GM18520 (cell line): ENCODE data around the gene ENGASE.
"Not testable (repeated sequence)": the region's sequence is repeated elsewhere in the genome, so short reads cannot be mapped to it uniquely, and the experiment has no call there.

Experiments
- ATAC-seq: cut with Tn5 transposase; IDR thresholded peaks from one replicate; pipeline ENCODE4 v1.9.1; 2021; ENCODE audit not compliant: unreplicated experiment

The ENGASE gene

DNA sequence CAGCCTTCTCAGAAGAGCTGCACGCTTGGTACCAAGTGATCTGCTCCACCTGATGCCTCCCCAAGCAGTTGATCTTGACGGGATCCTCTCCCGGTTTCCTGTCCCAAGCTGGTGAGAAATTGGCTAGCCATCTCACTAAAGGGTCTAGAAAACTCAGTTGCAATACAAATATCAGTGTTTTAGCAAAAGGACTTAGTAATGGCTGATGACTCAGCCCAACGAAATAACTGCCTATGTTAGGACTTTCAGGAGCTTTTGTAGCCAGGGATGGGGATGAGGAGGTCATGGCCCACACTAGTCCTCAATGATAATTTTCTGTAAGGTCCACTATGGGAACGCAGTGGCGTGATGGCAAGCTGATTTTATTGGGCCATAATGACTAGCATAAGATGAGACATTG, 23.3 kb upstream of the ENGASE start:
- no peak for ATAC-seq

DNA sequence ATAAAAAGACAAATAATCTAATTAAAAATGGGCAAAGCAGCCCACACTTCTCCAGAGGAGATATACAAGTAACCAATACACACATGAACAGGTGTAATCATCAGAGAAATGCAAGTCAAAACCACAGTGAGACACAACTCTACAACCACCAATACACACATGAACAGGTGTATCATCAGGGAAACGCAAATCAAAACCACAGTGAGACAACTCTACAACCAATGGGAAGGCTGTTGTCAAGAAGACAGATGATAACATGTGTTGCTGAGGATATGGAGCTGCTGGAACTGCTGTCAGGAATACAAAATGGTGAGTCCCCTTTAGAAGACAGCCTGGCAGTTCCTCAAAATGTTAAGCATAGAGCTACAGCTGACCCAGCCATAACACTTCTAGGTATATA, 22.5 kb upstream of the ENGASE start:
- no peak for ATAC-seq

DNA sequence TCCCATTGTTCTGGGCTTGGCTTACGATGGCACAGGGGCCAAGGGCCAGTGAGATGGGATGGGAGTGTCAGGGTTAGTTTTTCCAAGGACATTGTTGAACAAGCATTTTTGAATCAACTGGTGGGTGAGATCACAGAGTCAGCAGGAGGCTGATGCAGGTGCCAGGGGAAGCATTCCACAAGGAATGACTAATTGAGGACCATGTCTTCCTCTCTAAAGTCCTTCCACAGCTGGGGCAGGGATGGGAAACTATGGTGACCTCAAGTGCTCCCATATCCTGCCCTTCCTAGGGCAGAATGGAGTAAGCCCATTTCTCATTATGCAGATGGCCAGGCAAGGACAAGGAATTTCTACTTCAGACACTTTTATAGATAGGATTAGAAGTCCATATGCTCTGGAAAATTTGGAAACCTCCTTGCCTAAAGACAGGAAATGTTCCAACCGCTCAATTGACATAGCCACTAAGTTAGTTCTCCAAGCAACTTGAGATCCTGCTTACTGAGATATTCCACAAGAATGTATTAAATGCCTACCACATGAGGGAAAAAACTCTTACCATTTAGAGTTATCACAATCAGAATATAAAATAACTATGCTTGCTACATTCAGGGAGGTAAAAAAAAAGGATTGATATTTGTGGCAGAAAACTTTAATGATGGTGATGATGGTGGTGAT, 21.2 kb upstream of the ENGASE start:
- no peak for ATAC-seq

DNA sequence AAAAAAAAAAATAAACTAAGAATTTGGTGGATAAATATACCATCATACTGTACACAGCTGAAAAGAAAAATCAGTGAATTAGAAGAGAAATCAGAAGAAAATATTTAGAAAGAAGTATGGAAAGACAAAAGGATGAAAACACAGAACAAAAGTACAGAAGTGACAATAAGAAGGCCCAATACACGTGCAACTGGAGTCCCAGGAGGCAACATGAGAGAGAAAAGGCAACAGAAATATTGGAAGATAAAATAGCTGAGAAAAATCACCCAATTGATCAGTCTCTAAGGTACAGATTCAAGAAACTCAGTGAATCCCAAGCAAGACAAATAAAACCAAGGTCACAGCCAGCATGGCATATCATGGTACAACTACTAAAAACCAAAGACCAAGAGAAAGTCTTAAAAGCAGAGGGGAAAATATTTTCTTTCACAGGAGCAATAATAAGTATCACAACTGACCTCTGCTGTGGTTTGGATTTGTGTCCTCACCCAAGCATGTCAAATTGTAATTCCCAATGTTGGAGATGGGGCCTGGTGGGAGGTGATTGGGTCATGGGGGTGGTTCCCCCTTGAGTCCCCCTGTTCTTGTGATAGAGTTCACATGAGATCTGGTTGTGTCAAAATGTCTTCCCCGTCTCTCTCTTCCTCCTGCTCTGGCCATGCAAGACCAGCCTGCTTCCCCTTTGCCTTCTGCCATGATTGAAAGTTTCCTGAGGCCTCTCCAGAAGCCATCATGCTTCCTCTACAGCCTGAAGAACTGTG, 20.2 kb upstream of the ENGASE start:
- ATAC-seq, result no peak

DNA sequence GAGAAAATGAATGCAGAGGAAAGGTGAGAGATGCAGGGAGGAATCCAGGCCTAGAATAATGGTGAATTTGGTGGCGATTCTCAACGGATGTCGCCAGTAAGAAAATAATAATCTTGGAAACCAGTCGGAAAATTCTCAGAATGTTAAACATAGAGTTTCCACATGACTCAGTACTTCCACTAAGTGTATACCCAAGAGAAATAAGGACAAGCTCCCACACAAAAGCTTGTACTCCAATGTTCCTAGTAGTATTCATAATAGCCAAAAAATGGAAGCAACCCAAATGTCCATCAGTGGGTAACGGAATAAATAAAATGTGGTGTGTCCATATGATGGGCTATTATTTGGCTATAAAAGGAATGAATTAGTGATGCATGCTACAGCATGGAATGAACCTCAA, 19.4 kb upstream of the ENGASE start:
- ATAC-seq, result no peak

DNA sequence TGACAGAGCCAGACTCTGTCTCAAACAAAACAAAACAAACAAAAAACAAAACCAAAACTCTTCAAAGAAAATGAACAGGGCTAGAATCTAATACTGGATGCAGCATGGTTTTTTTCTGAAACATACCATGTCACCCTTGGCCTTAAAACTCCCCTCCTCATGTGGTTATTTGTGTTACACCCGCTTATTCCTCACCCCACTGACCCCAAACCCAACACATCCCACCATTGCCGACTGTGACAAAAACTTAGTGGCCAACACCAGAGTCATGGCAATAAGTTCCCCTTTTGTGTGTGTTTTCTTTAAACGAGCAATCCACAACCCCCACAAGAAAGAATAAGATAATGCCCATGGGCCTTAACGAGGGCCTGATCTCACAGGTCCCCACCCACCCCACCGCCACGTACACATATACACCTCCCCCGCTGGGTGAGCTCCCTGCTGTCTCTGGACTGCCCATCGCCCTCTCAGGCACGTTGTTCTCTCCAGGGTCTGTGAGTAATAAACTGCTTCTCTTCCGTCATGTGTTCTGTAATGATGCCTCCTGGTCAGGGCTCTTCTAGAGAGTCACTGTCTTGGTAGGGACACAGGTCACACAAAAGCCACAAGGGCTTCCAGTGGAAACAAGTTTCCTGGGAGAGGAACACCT, 16.8 kb upstream of the ENGASE start:
- no peak for ATAC-seq

DNA sequence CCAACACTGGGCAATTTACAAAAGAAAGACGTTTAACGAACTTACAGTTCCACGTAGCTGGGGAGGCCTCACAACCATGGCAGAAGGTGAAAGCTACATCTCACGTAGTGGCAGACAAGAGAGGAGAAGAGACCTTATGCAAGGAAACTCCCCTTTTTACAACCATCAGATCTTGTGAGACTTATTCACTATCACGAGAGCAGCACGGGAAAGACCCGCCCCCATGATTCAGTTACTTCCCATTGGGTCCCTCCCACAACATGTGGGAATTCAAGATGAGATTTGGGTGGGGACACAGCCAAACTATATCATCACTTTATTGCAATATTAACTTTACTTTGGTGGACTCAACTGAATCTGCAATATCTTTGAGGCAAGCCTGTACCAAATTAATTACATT, 11.9 kb upstream of the ENGASE start:
- no peak for ATAC-seq

DNA sequence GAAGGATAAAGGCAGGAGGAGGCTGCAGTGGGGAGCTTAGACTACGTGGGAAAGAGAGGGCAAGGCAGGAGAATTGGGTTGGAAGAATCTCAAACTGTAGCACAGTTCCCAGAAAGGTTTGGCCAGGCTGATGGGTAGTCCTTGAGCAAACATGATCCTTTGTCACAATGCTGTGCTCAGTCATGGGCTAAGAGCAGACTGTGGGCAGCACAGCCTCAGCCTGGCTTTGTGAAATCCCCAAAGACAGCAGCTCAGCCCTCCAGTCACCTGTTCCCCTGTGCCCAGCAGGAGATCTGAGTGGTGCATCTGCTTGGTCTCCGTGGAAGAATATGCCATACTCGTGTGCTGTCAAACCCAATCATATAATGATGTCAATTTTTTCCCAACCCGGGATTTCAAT, 10.6 kb upstream of the ENGASE start:
- no peak for ATAC-seq

DNA sequence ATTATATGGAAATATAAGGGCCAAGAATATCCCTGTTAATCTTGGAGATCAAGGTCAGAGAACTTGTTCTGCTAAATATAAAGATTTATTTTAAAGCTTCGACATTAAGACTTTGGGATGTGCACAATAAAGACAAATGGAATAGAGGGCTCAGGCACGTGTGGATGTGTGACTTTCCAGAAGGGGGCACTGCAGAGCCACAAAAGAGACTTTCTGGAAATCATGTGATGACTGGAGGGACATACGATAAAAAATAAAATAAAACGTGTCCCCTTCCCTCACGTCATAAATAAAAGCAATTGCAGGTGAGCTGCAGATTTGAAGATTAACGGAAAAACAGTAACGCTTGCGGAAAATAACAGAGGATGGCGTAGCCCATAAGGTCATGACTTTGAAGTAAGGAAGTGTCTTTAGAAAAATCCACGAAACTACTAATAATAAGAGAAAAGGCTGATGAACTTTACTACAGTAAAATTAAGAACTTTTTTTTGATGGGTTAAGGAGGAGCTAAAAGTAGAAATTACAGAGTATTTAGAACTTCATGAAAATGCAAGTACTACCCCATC, 9.4 kb upstream of the ENGASE start:
- no peak for ATAC-seq

DNA sequence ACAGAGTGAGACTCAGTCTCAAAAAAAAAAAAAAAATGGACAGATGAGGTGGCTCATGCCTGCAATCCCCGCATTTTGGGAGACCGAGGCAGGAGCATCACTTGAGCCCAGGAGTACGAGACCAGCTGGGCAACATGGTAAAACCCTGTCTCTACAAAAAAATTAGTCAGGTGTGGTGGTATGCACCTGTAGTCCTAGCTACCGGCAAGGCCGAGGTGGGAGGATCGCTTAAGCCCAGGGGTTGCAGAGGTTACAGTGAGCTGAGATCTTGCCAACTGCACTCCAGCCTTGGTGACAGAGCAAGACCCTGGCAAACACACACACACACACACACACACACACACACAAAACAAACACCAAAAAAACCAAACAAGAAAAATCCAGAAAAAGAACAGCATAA, 7.7 kb upstream of the ENGASE start:
- ATAC-seq, result no peak

DNA sequence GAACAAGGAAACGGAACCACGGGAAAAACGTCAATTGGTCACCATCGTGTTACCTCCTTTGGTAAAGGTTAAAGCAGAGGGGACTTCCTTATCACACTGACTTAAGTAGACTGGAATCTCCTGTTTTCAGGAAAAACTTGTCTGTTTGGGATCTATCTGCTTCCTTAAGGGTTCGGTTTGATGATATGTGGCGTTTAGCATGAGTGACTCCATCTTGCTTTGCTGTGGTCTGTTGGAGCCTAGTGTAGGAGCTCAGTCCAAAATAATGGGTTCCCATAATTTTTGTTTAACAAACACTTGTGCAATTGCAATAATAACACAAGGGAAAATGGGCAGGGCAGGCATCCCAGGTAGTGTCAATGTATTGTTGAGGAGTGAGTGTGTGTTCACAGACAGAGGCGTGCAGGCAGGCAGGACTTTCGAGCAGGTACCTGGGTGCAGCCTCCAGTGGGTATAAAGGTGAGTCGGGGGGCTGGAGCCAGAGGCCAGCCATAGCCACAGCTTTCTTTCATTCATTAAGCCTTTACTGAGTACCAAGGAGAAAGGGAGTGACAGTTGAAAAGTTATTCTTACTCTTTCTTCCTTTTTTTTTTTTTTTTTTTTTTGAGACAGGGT, 4.3 kb upstream of the ENGASE start:
- no peak for ATAC-seq

DNA sequence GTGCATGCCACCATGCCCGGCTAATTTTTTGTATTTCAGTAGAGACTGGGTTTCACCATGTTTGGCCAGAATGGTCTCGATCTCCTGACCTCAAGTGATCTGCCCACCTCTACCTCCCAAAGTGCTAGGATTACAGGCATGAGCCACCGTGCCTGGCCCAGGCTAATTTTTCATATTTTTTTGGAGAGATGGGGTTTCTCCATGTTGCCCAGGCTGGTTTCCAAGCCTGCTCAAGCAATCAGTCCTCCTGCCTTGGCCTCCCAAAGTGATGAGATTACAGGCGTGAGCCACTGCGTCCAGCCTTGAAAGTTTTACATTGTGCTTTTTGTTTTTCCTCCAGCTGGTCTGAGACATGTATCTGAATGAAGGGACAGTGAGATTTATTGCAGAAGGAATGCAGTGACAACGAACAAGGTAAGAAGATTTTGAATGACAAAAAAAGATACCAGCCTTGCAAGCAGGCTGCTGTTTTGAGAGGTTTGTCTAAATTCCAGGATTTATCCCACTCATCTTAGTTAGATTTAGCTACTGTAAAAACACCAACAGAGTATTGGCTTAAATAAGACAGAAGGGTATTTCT, 3.4 kb upstream of the ENGASE start:
- ATAC-seq, result no peak

DNA sequence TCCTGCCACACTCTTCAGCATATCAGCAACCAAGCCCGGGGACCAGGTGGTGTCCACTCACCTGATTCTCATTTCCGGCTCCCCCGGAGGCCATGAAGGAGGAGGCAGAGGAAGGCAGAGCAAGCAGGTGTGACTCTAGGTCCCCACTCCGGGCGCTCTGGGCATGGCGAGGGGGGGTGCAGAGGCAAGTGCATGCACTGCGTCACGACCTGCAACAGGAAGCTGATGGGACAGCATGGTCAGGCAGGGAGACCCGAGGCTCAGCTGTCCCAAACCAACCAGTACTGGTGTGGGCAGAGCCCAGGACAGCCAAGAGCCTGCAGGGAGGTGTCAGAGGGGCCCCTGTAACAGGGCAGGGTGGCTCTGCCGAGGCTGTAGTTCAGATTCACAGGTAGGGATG, 2.1 kb upstream of the ENGASE start:
- ATAC-seq, result no peak

DNA sequence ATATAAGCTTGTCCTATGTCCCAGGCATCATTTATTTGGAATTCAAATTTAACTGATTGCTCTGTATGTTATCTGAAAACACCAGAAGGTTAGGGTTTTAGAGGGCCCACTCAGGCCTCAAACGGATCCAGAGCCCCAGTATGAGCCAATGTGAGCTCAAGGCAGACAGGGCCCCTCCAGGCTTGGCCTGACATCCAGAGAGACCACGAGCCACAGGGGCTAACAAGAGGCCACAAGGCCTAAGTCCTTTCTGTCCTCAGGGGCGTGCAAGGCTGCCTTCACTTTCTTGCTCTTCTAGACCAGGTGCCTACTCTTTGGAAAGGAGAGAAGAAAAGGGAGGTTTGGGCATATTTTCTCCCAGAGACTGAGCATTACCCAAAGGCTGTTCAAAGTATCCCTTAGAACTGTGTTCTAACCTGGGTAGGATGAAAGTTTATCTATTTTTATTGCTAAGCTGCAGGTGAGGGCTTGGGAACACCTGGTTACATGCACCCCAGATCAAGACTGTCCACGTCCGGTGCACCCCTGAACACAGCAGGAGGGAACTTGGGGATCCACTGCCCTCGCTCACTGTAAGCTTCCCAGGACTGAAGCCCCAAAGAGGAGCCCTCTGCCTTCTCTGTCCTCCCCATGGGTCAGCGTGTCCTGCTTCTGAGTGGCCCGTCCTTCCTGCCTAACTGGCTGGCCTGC, 1.5 kb upstream of the ENGASE start:
- ATAC-seq, result no peak

DNA sequence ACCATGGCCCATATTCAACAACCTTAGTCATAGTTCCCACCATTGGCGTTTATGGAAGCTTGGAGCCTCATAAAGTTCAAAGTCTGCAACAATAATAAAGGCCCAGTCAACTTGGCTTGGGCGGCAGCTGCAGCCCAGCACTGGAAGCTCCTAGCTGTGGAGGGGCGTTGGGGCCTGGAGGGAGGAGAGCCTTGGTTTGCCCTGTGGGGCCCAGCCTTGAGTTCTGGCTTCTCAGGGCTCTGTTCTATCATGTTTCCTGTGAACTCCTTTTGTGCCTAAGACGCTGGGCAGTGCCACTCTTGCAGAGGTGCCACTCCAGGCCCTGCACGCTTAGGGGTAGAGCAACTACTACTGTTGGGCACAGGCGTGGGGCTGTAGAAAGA, 927 bp upstream of the ENGASE start:
- ATAC-seq, result no peak

DNA sequence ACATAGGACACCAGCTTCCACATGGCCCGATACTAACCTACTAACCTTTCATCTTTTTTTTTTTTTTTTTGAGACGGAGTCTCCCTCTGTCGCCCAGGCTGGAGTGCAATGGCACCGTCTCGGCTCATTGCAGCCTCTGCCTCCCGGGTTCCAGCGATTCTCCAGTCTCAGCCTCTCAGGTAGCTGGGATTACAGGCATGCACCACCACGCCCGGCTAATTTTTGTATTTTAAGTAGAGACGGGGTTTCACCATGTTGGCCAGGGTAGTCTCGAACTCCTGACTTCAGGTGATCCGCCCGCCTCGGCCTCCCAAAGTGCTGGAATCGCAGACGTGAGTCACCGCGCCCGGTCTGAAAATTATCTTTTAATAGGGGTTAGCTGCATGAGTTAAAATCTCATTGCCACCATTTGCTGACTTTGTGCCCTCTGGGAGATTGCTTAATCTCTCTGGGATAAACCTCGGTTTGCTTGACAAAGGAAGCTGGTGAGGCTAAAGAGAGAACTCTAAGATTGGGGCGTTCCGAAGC, 439 bp upstream of the ENGASE start:
- not testable (repeated sequence) for ATAC-seq

DNA sequence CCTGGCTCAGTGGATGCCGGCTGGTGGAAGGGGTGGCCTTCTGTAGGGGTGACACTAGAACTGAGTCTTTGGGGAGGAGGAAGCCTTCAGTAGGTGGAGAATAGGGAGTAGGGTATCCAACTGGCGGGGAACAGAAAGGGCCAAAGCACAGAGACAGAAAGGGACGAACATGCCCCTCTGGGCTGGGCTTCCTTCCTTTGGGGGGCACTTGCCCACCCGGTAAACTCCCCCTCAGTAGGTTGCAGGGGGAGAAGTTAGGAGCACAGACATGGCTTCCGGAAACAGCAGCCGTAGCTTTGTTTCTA, 774 bp downstream of the ENGASE start:
- ATAC-seq, result no peak

DNA sequence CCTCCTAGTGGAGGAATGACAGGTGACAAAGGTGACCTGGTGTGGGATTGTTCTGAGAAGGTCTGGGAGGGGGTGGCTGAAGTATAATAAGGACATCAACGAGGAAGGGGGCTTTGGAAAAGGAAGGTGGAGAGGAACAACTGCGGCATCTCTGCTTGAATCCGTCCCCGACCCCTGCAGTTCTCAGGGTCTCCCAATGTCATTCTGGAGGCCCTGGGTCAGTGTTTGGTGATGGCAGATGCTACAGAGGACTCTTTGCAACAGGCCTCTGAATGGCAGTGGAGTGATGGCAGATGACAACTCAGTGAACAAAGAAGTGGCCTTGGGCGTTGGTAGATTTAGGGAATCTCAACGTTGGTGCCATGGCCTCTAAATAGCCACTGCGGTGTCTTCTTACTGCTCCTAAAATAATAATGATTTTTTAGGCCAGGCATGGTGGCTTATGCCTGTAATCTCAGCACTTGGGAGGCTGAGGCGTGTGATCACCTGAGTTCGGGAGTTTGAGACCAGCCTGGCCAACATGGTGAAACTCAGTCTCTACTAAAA, 1.3 kb downstream of the ENGASE start:
- ATAC-seq, result no peak

DNA sequence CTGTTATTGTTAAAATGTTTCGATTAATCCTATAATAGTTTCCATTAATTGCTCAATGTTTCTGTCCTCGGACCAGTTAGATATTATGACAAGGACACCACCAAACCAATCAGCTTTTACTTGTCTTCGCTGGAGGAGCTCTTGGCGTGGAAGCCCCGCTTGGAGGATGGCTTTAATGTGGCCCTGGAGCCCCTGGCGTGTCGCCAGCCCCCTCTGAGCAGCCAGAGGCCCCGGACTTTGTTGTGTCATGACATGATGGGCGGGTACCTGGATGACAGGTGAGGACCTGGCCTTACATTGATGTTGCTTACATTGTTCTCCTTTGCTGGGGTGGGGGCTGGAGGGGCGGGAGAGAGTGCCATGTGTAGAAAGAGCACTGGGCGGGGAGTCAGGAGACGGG, 3.0 kb downstream of the ENGASE start:
- ATAC-seq, result no peak

DNA sequence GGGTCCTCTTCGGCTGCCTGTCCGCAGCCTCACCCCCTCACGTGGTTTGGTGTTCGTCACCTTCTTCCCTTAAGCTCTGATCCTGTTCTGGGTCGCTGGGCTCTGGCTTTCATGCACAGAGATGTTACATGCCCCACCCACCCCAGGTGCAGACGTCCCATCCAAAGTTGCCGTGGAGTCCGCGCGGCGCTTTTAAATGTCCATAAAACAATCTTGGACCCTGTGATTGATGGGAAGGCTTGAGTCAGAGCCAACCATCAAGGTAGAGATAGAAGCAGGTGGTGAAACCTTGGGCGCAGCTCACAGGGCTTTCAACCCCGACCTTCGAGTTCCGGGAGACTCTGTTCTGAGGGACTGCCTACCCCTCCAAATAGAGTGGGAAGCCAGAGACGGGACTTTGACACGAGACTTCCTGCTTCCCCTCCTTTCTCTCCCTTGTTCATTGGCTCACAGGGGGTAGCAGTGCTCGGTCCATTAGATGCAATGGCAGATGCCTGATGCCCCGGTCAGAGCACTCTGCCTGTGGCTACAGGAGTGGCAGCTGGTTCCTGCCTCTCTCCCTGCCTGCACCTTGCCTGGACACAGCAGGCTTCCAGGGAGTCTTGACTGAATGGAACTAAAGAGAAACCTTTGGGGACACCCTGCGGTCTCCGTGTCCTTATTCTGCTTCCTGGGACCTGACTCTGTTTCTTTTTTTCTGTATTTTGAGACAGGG, 4.0 kb downstream of the ENGASE start:
- no peak for ATAC-seq
